ENCODE results near the gene CD55. TPM values are rescaled to one million over a fixed set of nuclear protein-coding genes. Genes with fewer than 3 reads are reported as not detected.

The CD55 gene, protein sequence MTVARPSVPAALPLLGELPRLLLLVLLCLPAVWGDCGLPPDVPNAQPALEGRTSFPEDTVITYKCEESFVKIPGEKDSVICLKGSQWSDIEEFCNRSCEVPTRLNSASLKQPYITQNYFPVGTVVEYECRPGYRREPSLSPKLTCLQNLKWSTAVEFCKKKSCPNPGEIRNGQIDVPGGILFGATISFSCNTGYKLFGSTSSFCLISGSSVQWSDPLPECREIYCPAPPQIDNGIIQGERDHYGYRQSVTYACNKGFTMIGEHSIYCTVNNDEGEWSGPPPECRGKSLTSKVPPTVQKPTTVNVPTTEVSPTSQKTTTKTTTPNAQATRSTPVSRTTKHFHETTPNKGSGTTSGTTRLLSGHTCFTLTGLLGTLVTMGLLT
- 17.6 and 18.5 TPM in 2 replicates for total RNA-seq (2014; rRNA removed; shearing (Covaris generic))
- polyA plus RNA-seq (2016; fragmentation: Nextera tagmentation; extraction: Ambion mirVana): 13.6 and 16.7 TPM in 2 replicates
- long read RNA-seq, transcript CD55-204 (10 exons, 2,892 nt): major isoform, 15 of 18 reads
- long read RNA-seq, partial matches to known transcripts: 1 of 18 reads
- long read RNA-seq, other reads (novel, unspliced or antisense): 1 of 18 reads

- Histone ChIP-seq H3F3A (replicated peaks; ENCODE audit: low read depth) (no peaks in the 10 kb centered on the region), H3K4me1 (ENCODE audit: insufficient read depth) (peaks cover 13% of the 10 kb centered on the region), H3K9me2 (ENCODE audit: insufficient read depth) (no peaks in the 10 kb centered on the region), H4K20me1 (replicated peaks; ENCODE audit: insufficient read depth) (peaks cover 2% of the 10 kb centered on the region), H3K4me3 (peak within 1 kb of the TSS; percentile 73), H3K36me3 (ENCODE audit: insufficient read depth) (peaks cover 12% of the 10 kb centered on the region; the same call in 1 of the 2 replicates), H2AFZ (peak within 1 kb of the TSS; percentile 94), H3K79me2 (replicated peaks; ENCODE audit: insufficient read depth) (peaks cover 11% of the 10 kb centered on the region), H3K27me3 (ENCODE audit: insufficient read depth) (no peaks in the 10 kb centered on the region), H3K4me2 (peak within 1 kb of the TSS; percentile 89), H3K27ac (ENCODE audit: low read depth) (peak within 1 kb of the TSS; percentile 89)
- Mint-ChIP-seq H3K4me3 (peak within 1 kb of the TSS; percentile 96), H3K27me3 (ENCODE audit: insufficient read depth, low read depth, poor library complexity) (peaks cover 5% of the 10 kb centered on the region), H3K27ac (peak within 1 kb of the TSS; percentile 99), H3K36me3 (ENCODE audit: low read depth) (peaks cover 13% of the 10 kb centered on the region; the same call in 2 of the 3 replicates), H3K4me1 (peaks cover 18% of the 10 kb centered on the region), H3K9me3 (no peaks in the 10 kb centered on the region)
- peak; percentile 97 for DNase-seq (ENCODE audit: low spot score)
- ATAC-seq: peak; percentile 90
- TF ChIP-seq POLR2AphosphoS5 (IDR thresholded peaks at IDR 0.05; ENCODE audit: low read depth) (peak; percentile 90), CREB1 (CRISPR knock-in tag; IDR thresholded peaks at IDR 0.05; ENCODE audit: low read depth) (peak; percentile 90), EZH2phosphoT487 (IDR thresholded peaks at IDR 0.05; ENCODE audit: unreplicated experiment) (no peak), CTCF (conservative IDR thresholded peaks at IDR 0.05; ENCODE audit: low read depth in 2 of 2) (peak; percentile 24 to 38; a peak in 1 of 4 replicates), NANOG (IDR thresholded peaks at IDR 0.05; ENCODE audit: borderline replicate concordance) (no peak)
These were observed at the start of gene CD55 for GRCh38 chr1:207321079-207321789. TSS of gene CD55 (plus strand) at chr1:207321678. CDS start at chr1:207321766, 88 bp downstream.

GRCh38 chr1:207274882-207275281, 46.6 kb upstream of the CD55 start:
- no peaks in the 10 kb centered on the region; the same call in 1 of the 2 replicates for H3K9me2 ChIP-seq (ENCODE audit: insufficient read depth)
- H3K27me3 ChIP-seq (ENCODE audit: insufficient read depth): no peaks in the 10 kb centered on the region
- no peaks in the 10 kb centered on the region for H3F3A ChIP-seq (replicated peaks; ENCODE audit: low read depth)
- no peak overlapping the region for H3K4me3 Mint-ChIP-seq
- peaks cover 6% of the 10 kb centered on the region; the same call in 2 of the 3 replicates for H3K4me1 Mint-ChIP-seq
- H3K9me3 Mint-ChIP-seq: peaks cover 9% of the 10 kb centered on the region; the same call in 2 of the 3 replicates
- H3K4me1 ChIP-seq (ENCODE audit: insufficient read depth): peaks cover 12% of the 10 kb centered on the region; the same call in 1 of the 2 replicates
- H4K20me1 ChIP-seq (replicated peaks; ENCODE audit: insufficient read depth): no peaks in the 10 kb centered on the region
- no peak overlapping the region for H3K4me3 ChIP-seq
- no peaks in the 10 kb centered on the region for H3K36me3 ChIP-seq (ENCODE audit: insufficient read depth)
- H3K79me2 ChIP-seq (replicated peaks; ENCODE audit: insufficient read depth): no peaks in the 10 kb centered on the region
- H3K27me3 Mint-ChIP-seq (ENCODE audit: insufficient read depth, low read depth, poor library complexity): no peaks in the 10 kb centered on the region
- H3K4me2 ChIP-seq: no peak overlapping the region
- TF ChIP-seq CREB1 (CRISPR knock-in tag; IDR thresholded peaks at IDR 0.05; ENCODE audit: low read depth): no peak
- TF ChIP-seq EZH2phosphoT487 (IDR thresholded peaks at IDR 0.05; ENCODE audit: unreplicated experiment): no peak
- no peak for TF ChIP-seq ZNF114 (CRISPR knock-in tag; IDR thresholded peaks at IDR 0.05)
- no peak for TF ChIP-seq CTCF (conservative IDR thresholded peaks at IDR 0.05; ENCODE audit: low read depth in 2 of 2)
- no peaks in the 10 kb centered on the region; the same call in 2 of the 3 replicates for H3K36me3 Mint-ChIP-seq (ENCODE audit: low read depth)
- H2AFZ ChIP-seq: no peak overlapping the region
- ATAC-seq: no peak
- H3K27ac Mint-ChIP-seq: no peak overlapping the region
- no peak for DNase-seq (ENCODE audit: low spot score)
- H3K27ac ChIP-seq (ENCODE audit: low read depth): no peak overlapping the region

Measured in GM23338 (cell line).